ENCODE measurements around the gene GHDC. TPM values are rescaled to one million over a fixed set of nuclear protein-coding genes. Genes with fewer than 3 reads are reported as not detected.

GHDC gene
- total RNA-seq, 3 donors from 2014 or later = 29.1 to 53.0 (median 33.1) TPM

- H3K27ac ChIP-seq = no peak overlapping the region
- H3K36me3 ChIP-seq = no peaks in the 10 kb centered on the region
- no peaks in the 10 kb centered on the region for H3K27me3 ChIP-seq
- H3K4me1 ChIP-seq = peaks cover 0 to 7% of the 10 kb centered on the region in 2 donors
- intact Hi-C loops (cut with DNase I; ENCODE audit: low total_unique reads) = no loop called here
- TF ChIP-seq POLR2AphosphoS5 (IDR thresholded peaks at IDR 0.05) (no peak), POLR2A (IDR thresholded peaks at IDR 0.05) (no peak), CTCF (IDR thresholded peaks at IDR 0.05) (no peak)
- no peaks in the 10 kb centered on the region for H3K9me3 ChIP-seq
- H3K4me3 ChIP-seq = no peak overlapping the region
- DNase-seq (ENCODE audit: low spot score in 2 of 2) = no peak
Measured at GRCh38 chr17:42197564-42198156, 3.4 kb upstream of the GHDC start.

DNA sequence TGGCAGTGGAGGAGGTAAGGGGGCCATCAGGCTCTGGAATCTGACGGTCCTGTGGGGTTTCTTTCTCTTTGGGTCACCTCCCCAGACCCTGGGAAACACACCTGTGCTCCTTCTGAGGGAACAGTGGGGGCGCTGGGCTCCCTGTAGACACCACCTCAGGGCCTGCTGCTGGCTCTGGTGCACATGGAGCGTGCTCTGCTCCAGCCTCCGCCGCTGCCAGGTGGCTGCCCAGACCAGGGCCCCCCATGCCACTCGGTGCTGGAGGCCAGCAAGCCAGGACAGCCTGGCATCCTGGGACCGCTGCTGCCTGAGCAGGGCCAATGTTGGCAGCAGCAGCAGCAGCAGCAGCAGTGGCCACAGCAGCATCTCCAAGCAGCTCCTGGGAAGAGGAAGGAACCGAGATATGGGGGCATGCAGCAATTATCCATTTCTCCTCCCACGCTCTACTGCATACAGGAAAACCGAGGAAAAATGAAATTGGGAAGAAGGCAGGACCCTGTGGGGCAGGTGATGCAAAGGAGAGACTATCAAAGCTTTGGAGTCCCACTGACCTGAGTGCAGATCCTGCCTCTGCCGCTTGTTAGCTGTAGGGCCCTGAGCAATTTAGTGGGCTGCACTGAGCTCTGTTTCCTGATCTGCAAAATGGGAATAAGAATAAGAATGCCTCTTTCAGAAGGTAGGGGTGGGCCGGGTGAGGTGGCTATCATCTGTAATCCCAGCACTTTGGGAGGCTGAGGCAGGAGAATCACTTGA is 902 bp downstream of the GHDC start:
- peaks cover 0 to 7% of the 10 kb centered on the region in 2 donors for H3K4me1 ChIP-seq
- no peaks in the 10 kb centered on the region for H3K27me3 ChIP-seq
- H3K9me3 ChIP-seq = no peaks in the 10 kb centered on the region
- no peak for DNase-seq (ENCODE audit: low spot score in 2 of 2)
- TF ChIP-seq POLR2AphosphoS5 (IDR thresholded peaks at IDR 0.05) = no peak
- TF ChIP-seq CTCF (IDR thresholded peaks at IDR 0.05) = no peak
- no peak for TF ChIP-seq POLR2A (IDR thresholded peaks at IDR 0.05)
- H3K27ac ChIP-seq = no peak overlapping the region
- H3K4me3 ChIP-seq = peak overlapping the region; percentile 75 to 84 (median 78)
- intact Hi-C loops (cut with DNase I; ENCODE audit: low total_unique reads) = no loop called here
- H3K36me3 ChIP-seq = no peaks in the 10 kb centered on the region

GRCh38 chr17:42192189-42193126 is 1.8 kb downstream of the GHDC start:
- TF ChIP-seq POLR2AphosphoS5 (IDR thresholded peaks at IDR 0.05) (no peak), POLR2A (IDR thresholded peaks at IDR 0.05) (no peak), CTCF (IDR thresholded peaks at IDR 0.05) (no peak)
- Histone ChIP-seq H3K9me3 (no peaks in the 10 kb centered on the region), H3K4me1 (peaks cover 0 to 7% of the 10 kb centered on the region in 2 donors), H3K27me3 (no peaks in the 10 kb centered on the region), H3K27ac (no peak overlapping the region), H3K4me3 (peak overlapping the region in 1 of 3 donors; percentile 84), H3K36me3 (no peaks in the 10 kb centered on the region)
- intact Hi-C loops (cut with DNase I; ENCODE audit: low total_unique reads) = no loop called here
- no peak for DNase-seq (ENCODE audit: low spot score in 2 of 2)

DNA sequence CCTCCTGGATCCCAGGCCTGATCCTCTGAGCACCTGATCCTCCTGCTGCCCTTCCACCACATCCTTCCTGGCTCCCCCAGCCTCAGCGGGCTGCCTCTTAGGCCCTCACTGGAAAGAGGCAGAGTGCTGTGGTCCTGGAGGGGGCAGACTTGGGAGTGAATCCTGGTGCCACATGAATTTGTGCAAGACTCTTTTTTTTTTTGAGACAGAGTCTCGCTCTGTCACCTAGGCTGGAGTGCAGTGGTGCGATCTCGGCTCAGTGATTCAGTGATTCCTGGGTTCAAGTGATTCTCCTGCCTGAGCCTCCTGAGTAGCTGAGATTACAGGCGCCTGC is 3.1 kb downstream of the GHDC start:
- H3K4me1 ChIP-seq = peaks cover 0 to 7% of the 10 kb centered on the region in 2 donors
- intact Hi-C loops (cut with DNase I; ENCODE audit: low total_unique reads) = no loop called here
- H3K9me3 ChIP-seq = no peaks in the 10 kb centered on the region
- H3K27me3 ChIP-seq = no peaks in the 10 kb centered on the region
- DNase-seq (ENCODE audit: low spot score in 2 of 2) = no peak
- TF ChIP-seq CTCF (IDR thresholded peaks at IDR 0.05) (no peak), POLR2A (IDR thresholded peaks at IDR 0.05) (no peak), POLR2AphosphoS5 (IDR thresholded peaks at IDR 0.05) (no peak)
- H3K36me3 ChIP-seq = no peaks in the 10 kb centered on the region
- no peak overlapping the region for H3K4me3 ChIP-seq
- no peak overlapping the region for H3K27ac ChIP-seq
